Lower lobe of right lung (tissue), 2 donors: Measurements from ENCODE around the gene RIN2. TPM values are rescaled to one million over a fixed set of nuclear protein-coding genes. Genes with fewer than 3 reads are reported as not detected.

Experiments
- ATAC-seq, 2 donors: fragments of 200-7000 bp; cut with Tn5 transposase; one replicate each; pipeline ENCODE4 v1.9.1; 2020 to 2022; ENCODE audit warnings: mild to moderate bottlenecking in 2 of 2, moderate library complexity in 2 of 2
- DNase-seq: peaks from one replicate; pipeline ENCODE4 v3.0.0-alpha.2; 2020
- H3K27ac ChIP-seq: fragments of 200-600 bp; one replicate; pipeline ENCODE4 v1.8.0; 2022
- H3K27me3 ChIP-seq: fragments of 200-600 bp; one replicate; pipeline ENCODE4 v1.8.0; 2022; ENCODE audit warnings: low read depth
- H3K36me3 ChIP-seq: fragments of 200-600 bp; one replicate; pipeline ENCODE4 v1.8.0; 2022; ENCODE audit warnings: mild to moderate bottlenecking
- H3K4me1 ChIP-seq: fragments of 200-600 bp; one replicate; pipeline ENCODE4 v1.8.0; 2022
- H3K4me3 ChIP-seq: fragments of 200-600 bp; one replicate; pipeline ENCODE4 v1.8.0; 2022; ENCODE audit warnings: mild to moderate bottlenecking
- H3K9me3 ChIP-seq: fragments of 200-600 bp; one replicate; pipeline ENCODE4 v1.8.0; 2022
- intact Hi-C: fragments of 100-400 bp; cut with DNase I; formaldehyde crosslinking; loops from one replicate; pipeline ENCODE4 v1.11.0; 2022
- total RNA-seq: library from RNA; stranded (reverse); fragmentation: NEBNext Ultra II Directional; extraction: Animal tissue kit (Norgen Biotek cat#: 25700); gene quantifications from one replicate; pipeline ENCODE4 v1.2.1, GENCODE V29; 2021
- TF ChIP-seq, protein P1 (sequence below): fragments of 200-600 bp; IDR thresholded peaks from one replicate; pipeline ENCODE4 v1.8.0; 2022; ENCODE audit warnings: antibody characterized with exemption, mild to moderate bottlenecking
- donor health status: DM: no; HTN: yes; CAD: no; lungs with severe emphysema.

The RIN2 gene
- total RNA-seq, 1 donor from 2014 or later: 101 TPM

DNA sequence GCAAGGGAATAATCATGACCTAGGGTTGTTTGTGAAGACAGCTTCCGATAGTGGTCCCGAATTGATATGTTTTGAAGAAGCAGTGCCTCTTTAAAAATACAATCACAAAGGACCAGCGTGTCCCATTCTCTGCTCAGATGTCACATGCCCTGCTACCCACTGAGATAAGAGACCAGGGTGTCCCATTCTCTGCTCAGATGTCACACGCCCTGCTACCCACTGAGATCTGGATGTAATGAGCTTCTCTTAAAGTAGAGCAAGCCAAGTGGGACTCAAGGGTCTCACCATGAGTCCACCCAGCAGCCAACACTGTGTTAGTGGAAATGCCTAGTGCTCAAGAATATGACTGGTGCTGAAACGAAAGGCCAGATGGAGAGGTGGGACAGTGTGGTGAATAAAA, 22.2 kb downstream of the RIN2 start:
- H3K9me3 ChIP-seq: no peaks in the 10 kb centered on the region
- no peak for DNase-seq

DNA sequence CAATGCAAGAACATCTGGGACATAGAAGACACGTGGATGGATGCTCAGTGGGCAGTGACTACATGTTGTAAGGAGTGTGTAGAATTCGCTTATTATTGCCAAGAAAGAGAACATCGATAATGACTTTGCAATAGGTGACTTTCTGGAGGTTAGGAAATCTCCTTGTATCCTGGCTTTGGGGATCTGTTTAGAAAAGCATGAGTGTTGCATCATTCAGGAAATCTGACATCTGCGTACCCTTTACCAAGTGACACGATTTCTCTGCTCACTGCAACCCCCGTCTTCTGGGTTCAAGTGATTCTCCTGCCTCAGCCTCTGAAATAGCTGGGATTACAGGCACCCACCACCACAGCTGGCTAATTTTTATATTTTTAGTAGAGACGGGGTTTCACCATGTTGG, 23.2 kb downstream of the RIN2 start:
- Histone ChIP-seq H3K27me3 (no peaks in the 10 kb centered on the region), H3K4me1 (peaks cover 54% of the 10 kb centered on the region), H3K36me3 (no peaks in the 10 kb centered on the region), H3K27ac (no peak overlapping the region), H3K9me3 (no peaks in the 10 kb centered on the region), H3K4me3 (no peak overlapping the region)
- intact Hi-C loops: loop anchor here (10.0 kb wide), 1 partner anchor 194 kb away; no protein-coding TSS in a partner anchor
- ATAC-seq: no peak
- TF ChIP-seq, protein P1, sequence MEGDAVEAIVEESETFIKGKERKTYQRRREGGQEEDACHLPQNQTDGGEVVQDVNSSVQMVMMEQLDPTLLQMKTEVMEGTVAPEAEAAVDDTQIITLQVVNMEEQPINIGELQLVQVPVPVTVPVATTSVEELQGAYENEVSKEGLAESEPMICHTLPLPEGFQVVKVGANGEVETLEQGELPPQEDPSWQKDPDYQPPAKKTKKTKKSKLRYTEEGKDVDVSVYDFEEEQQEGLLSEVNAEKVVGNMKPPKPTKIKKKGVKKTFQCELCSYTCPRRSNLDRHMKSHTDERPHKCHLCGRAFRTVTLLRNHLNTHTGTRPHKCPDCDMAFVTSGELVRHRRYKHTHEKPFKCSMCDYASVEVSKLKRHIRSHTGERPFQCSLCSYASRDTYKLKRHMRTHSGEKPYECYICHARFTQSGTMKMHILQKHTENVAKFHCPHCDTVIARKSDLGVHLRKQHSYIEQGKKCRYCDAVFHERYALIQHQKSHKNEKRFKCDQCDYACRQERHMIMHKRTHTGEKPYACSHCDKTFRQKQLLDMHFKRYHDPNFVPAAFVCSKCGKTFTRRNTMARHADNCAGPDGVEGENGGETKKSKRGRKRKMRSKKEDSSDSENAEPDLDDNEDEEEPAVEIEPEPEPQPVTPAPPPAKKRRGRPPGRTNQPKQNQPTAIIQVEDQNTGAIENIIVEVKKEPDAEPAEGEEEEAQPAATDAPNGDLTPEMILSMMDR: no peak
- no peak for DNase-seq

More for the DNA sequence above, 22.2 kb downstream of the RIN2 start:
- ATAC-seq: no peak
- H3K4me1 ChIP-seq: peaks cover 54% of the 10 kb centered on the region
- no peaks in the 10 kb centered on the region for H3K27me3 ChIP-seq
- intact Hi-C loops: loop anchor here (10.0 kb wide), 1 partner anchor 195 kb away; no protein-coding TSS in a partner anchor
- no peaks in the 10 kb centered on the region for H3K36me3 ChIP-seq
- no peak overlapping the region for H3K4me3 ChIP-seq
- TF ChIP-seq, protein P1: no peak
- no peak overlapping the region for H3K27ac ChIP-seq

DNA sequence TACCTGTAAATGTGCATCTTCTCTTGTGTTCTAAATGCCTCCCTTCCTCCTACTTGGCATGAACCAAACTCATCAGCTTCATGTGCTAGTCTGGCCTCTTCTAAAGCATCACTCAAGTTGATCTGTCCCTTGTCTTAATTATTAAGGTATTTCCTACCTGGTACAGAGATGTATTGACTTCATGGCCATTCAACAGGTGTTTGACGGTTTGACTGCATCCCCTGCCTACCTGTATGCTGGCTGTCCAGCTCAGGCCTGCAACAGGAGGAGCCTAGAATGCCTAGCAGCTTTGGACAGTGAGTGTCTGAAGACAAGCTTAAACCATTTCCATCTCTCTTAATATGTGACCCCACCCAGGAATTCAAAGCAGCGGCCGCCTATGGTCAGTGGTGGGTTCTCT, 24.6 kb downstream of the RIN2 start:
- intact Hi-C loops: loop anchor here (10.0 kb wide), 1 partner anchor 192 kb away; no protein-coding TSS in a partner anchor
- H3K27ac ChIP-seq: no peak overlapping the region
- TF ChIP-seq, protein P1: no peak
- no peaks in the 10 kb centered on the region for H3K27me3 ChIP-seq
- H3K9me3 ChIP-seq: no peaks in the 10 kb centered on the region
- H3K36me3 ChIP-seq: no peaks in the 10 kb centered on the region
- ATAC-seq (no peak), DNase-seq (no peak)
- H3K4me3 ChIP-seq: no peak overlapping the region
- peaks cover 48% of the 10 kb centered on the region for H3K4me1 ChIP-seq

DNA sequence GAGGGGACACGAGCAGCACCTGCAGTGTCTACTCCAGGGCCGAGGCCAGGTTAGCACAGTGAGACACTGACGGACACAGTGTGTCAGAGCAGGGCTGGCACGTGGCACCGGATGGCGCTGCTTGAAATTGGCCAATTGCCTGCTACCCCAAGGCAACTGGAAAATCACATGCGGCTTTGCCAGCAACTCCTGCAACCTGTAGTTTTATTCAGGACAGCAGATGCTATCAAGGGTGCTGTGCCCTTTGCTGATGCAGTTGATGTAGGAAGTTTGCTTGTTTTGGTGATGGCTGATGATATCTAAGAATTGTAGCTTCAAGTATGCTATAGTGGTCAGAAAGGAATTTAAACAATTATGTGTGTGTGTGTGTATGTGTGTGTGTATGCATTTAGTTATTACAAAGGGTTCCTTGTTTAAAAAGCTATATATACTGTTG, 25.9 kb downstream of the RIN2 start:
- H3K36me3 ChIP-seq: no peaks in the 10 kb centered on the region
- no peak overlapping the region for H3K4me3 ChIP-seq
- peaks cover 41% of the 10 kb centered on the region for H3K4me1 ChIP-seq
- intact Hi-C loops: loop anchor here (10.0 kb wide), 1 partner anchor 191 kb away; no protein-coding TSS in a partner anchor
- peak; percentile 55 for DNase-seq
- peak; percentile 46 to 50 for ATAC-seq
- TF ChIP-seq, protein P1: no peak
- H3K9me3 ChIP-seq: no peaks in the 10 kb centered on the region
- H3K27me3 ChIP-seq: no peaks in the 10 kb centered on the region
- no peak overlapping the region for H3K27ac ChIP-seq

DNA sequence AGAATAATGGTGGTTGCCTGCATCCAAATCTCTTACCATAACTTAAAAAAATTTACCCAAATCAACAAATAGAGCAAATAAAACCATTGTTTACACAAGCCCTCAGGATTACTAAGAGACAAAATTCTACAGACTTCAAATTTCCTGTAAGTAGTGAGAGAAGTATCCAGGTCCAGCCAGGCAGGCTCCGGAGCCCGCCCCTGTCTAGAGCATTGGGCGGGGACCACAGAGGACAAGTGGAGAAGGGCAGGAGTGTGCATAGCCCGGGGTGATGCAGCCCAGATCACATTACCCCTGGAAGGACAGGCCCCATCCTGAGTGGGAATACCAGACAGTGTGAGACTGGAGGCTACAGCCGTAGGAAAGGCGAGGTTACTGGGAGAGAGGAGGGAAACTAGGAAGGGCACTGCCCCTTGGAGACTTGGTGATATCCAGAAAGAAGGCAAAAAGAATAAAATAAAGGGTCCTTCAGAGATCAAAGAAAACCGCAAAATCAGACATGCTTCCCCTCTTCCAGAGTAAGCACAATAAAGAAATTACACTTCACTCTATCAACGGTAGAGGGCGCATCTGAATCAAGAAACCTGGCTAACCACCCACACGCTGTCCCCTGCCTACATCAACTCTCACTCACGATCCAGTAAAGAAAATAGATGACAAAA, 26.6 kb downstream of the RIN2 start:
- H3K36me3 ChIP-seq: no peaks in the 10 kb centered on the region
- DNase-seq (peak; percentile 75), ATAC-seq (peak; percentile 92 to 93)
- H3K4me1 ChIP-seq: peaks cover 41% of the 10 kb centered on the region
- H3K27ac ChIP-seq: peak overlapping the region; percentile 61
- no peaks in the 10 kb centered on the region for H3K27me3 ChIP-seq
- intact Hi-C loops: loop anchor here (10.0 kb wide), 1 partner anchor 190 kb away; no protein-coding TSS in a partner anchor
- no peaks in the 10 kb centered on the region for H3K9me3 ChIP-seq
- TF ChIP-seq, protein P1: peak; percentile 72
- no peak overlapping the region for H3K4me3 ChIP-seq
